ENCODE results near the gene ASB18. TPM values are rescaled to one million over a fixed set of nuclear protein-coding genes. Genes with fewer than 3 reads are reported as not detected.

ASB18 gene
- total and polyA plus RNA-seq, 4 donors: not detected

- no peak overlapping the region for H3K9ac ChIP-seq (ENCODE audit: low read depth in 1 of 2, low read length in 2 of 2)
- WGBS: 73% methylated on average over 3 of the region's 3 CpGs
- H3K27ac ChIP-seq (ENCODE audit: low read depth in 1 of 2, low read length in 2 of 2): no peak overlapping the region
- no peaks in the 10 kb centered on the region for H3K36me3 ChIP-seq (ENCODE audit: control insufficient read depth in 4 of 4, insufficient read depth in 3 of 4, low read depth in 1 of 4, low read length in 3 of 4)
- H3K9me3 ChIP-seq (ENCODE audit: control insufficient read depth in 4 of 4, low read length in 3 of 4): peaks cover 0 to 8% (median 4%) of the 10 kb centered on the region in 4 donors
- H3K4me1 ChIP-seq (ENCODE audit: control insufficient read depth in 4 of 4, insufficient read depth in 4 of 4, low read length in 3 of 4): no peaks in the 10 kb centered on the region
- TF ChIP-seq RAD21 (IDR thresholded peaks at IDR 0.05) (no peak), MAX (IDR thresholded peaks at IDR 0.05) (no peak)
- no peak for DNase-seq (ENCODE audit: low spot score)
- H3K27me3 ChIP-seq (ENCODE audit: control insufficient read depth in 4 of 4, insufficient read depth in 4 of 4, low read length in 3 of 4): peaks cover 0 to 13% (median 5%) of the 10 kb centered on the region in 4 donors
- H3K4me3 ChIP-seq (ENCODE audit: low read depth in 1 of 3, low read length in 3 of 3): no peak overlapping the region
These were observed 44.8 kb downstream of the ASB18 start for GRCh38 chr2:236219411-236219810.

- no peak for TF ChIP-seq JUND (IDR thresholded peaks at IDR 0.05)
- no peak for TF ChIP-seq HNF4G (IDR thresholded peaks at IDR 0.05)
- no peak for TF ChIP-seq FOXA1 (IDR thresholded peaks at IDR 0.05)
- no peak for TF ChIP-seq ATF3 (IDR thresholded peaks at IDR 0.05)
- TF ChIP-seq GABPA (IDR thresholded peaks at IDR 0.05 in 1 of 2, conservative IDR thresholded peaks at IDR 0.05 in 1 of 2): no peak
- TF ChIP-seq NR2F2 (IDR thresholded peaks at IDR 0.05): no peak
- TF ChIP-seq EGR1 (IDR thresholded peaks at IDR 0.05; ENCODE audit: low read depth in 2 of 2): no peak
- no peak for TF ChIP-seq FOXA2 (IDR thresholded peaks at IDR 0.05)
- TF ChIP-seq ZBTB33 (IDR thresholded peaks at IDR 0.05): no peak
- no peak for TF ChIP-seq HNF4A (conservative IDR thresholded peaks at IDR 0.05)
- no peak for TF ChIP-seq RXRA (IDR thresholded peaks at IDR 0.05)
- TF ChIP-seq MAX (IDR thresholded peaks at IDR 0.05): no peak
- no peak for TF ChIP-seq RAD21 (IDR thresholded peaks at IDR 0.05)
- TF ChIP-seq REST (IDR thresholded peaks at IDR 0.05): no peak
- TF ChIP-seq CTCF (IDR thresholded peaks at IDR 0.05; ENCODE audit: low read depth, low read length, missing input control): no peak
- TF ChIP-seq SP1 (IDR thresholded peaks at IDR 0.05): no peak
- Histone ChIP-seq H3K4me1 (ENCODE audit: control insufficient read depth in 4 of 4, insufficient read depth in 4 of 4, low read length in 3 of 4) (no peaks in the 10 kb centered on the region), H3K36me3 (ENCODE audit: control insufficient read depth in 4 of 4, insufficient read depth in 3 of 4, low read depth in 1 of 4, low read length in 3 of 4) (no peaks in the 10 kb centered on the region), H3K9ac (ENCODE audit: low read depth in 1 of 2, low read length in 2 of 2) (no peak overlapping the region), H3K9me3 (ENCODE audit: control insufficient read depth in 4 of 4, low read length in 3 of 4) (peaks cover 0 to 1% (median 0%) of the 10 kb centered on the region in 4 donors), H3K4me3 (ENCODE audit: low read depth in 1 of 3, low read length in 3 of 3) (no peak overlapping the region), H3K27me3 (ENCODE audit: control insufficient read depth in 4 of 4, insufficient read depth in 4 of 4, low read length in 3 of 4) (peaks cover 0 to 20% (median 5%) of the 10 kb centered on the region in 4 donors), H3K27ac (ENCODE audit: low read depth in 1 of 2, low read length in 2 of 2) (no peak overlapping the region)
- DNase-seq (ENCODE audit: low spot score): no peak
- 51% methylated on average over 4 of the region's 4 CpGs for WGBS
These were observed 46.3 kb downstream of the ASB18 start for GRCh38 chr2:236217926-236218325.
